Fibroblast of the conjunctiva (primary cell): ENCODE data around the gene CLCN5.

Experiments
- DNase-seq: peaks from one replicate; pipeline ENCODE4 v3.0.0-alpha.2; 2010; ENCODE audit warnings: low read depth

Gene CLCN5

DNA sequence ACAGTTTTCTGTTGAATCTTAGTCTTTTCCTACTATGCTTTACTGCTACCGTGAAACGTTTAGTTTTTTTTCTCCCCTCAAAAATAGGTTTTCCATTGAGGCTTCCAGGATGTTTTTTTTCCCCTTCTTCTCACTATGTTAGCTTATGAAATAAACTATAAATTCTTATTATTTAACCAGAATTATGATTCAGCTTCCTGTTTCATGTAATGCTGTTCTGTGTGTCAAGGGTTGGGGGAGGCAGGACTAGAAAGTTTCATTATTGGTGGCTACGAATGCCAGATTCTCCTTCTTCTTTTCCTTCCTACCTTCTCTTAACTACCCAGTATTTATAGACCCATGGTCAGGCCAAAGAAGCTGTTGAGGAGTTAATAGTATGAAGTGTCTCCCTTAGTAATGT is 11.8 kb downstream of the CLCN5 start:
- no peak for DNase-seq

DNA sequence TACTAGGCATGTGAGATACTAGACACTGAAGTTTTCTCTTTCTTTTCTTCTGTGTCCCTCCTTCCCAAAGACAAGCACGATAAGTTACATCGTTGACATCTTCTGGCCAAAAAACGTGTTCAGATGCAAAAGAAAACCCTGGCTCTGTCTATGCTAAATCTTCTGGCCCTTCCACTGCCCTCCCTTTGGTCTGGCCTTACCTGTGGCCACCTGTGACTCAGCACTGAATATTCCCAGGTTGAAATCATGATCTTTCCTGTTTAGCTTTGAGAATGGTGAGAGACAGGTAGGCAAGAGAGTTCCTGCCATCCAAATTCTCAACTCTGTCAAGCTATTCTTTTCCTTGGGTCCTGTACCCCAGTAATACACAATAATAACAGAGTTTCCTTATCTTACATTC is 12.3 kb downstream of the CLCN5 start:
- DNase-seq: no peak

DNA sequence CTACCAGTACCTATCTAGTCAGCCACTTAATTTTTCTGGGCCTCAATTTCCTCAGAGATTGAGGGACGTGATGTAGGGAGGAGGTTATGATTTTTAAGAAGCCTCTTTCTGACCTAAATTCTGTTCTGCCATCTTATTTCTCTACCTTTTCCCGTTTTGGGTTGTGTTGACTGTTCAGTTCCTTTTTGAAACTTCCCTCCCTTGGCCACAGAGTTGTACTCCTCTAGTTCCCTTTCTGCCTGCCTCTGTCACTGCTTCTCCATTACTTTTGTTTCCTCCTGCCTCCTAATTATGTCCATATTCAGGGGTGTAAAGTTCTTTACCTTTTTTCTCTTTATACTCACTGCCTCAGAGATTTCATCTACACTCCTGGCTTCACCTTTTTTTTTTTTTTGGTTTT is 25.4 kb downstream of the CLCN5 start:
- no peak for DNase-seq

DNA sequence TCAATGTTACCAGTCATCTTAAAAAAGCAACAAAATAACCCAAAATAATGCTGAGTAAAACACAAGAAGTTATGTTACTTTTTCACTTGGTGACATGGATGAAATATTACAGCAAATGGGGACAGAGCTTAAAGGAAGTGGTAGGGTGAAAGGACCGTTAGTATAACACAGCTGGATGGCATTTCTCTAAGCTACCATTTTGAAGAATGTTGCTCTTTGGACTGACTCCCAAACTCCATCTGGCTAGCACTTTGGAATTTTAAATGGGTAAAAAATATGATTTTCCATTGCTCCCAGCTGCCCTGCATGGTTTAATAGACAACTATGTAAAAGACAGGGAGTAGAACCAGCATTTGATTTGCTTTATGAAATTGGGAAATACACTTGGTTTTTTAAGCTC is 27.6 kb downstream of the CLCN5 start:
- DNase-seq: no peak

DNA sequence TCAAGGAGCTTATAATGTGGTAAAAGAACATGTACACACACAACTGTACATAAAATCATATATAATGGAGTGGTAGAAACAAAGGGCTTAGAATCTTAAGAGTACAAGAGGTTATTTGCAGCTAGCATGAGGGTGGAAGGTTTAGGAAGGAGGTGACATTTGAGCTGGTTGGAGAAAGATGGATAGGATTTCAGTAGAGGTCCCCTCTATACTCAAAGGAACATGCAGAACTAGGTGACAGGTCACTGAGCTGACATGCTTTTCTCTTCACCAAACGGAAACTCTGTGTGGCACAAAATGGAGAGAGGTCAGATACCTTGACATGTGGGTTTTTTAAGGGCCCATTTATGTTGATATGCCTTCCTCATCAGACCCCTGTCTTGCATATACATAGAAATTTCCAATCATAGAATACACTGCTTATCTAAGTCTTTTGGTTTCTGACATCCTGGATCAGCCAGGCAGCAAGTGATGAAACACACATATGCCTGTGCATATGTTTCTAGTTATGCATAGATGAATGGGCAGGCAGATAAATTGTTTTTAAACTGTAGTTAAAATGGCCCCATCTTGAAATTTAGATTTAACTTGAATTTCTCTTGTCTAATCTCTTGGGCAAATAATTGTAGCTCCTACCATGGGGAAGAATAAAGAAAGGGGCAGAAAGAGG is 29.3 kb downstream of the CLCN5 start:
- no peak for DNase-seq

DNA sequence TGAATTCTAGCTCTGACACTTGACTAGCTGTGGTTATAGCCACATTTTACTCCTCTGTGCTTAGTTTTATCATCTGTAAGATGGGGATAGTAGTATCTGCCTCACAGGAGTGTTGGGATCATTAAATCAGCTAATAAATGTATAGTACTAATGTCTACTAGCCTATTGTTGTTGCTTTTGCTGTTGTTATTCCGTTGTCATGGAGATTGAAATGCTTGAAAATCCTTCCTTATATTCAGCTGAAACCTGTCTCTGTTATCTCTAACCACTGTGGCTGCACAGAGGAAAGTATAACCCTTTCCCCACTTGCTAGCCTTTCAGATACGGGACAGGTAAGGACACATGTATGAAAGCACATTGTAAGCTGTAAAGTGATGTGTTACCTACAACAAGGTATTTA is 33.9 kb downstream of the CLCN5 start:
- DNase-seq: no peak

DNA sequence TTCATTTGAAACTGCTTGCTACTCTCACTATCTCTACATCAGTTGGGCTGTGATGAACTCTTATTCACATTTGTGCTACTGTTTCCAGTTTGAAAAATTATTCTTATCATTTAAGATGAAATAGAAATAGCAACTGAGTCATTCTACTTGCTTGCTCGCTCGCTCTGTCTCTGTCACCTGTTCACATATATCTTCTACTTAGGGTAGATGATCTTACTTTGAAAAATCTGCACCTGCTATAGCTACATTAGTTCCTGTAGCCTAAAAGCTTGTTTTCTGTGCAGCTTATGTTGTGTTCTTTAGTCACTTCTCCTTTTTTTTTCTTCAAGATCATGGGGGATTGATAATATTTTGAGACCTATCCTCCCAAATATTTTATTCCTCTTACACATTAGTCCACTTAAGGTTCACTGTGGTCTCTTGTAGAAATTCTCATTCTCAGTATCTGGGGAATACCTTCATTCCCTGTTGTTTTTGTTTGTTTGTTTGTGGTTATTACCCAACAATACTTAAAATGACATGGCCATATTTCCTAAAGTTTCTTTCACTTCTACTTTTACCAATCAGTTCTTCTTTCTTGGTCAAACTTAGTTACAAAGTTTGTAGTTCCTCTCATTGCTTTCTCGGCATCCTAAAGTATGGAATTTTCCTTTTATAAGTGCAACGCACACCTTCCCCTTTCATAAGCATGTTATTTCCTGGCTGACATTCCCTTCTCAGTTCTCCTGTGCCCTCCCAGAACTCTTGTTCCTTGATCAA is 36.5 kb downstream of the CLCN5 start:
- no peak for DNase-seq

DNA sequence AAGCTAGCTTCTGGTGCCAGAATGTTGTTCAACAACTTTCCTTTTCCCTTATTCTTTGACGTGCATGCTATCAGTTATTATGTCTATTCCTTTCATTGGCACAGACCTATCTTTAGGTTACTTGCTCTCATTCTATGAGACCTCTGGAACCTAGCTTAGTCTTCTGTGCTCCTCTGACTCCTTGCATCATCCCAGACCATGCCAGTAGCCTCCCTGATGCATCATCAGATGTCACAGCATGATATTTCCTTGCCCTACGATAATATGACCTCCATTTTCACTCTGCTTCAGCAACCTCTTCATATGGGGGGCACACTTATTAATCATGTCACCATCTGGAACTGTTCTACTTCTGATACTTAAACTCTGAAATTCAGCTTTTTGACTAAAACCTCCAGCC is 37.2 kb downstream of the CLCN5 start:
- DNase-seq: no peak

DNA sequence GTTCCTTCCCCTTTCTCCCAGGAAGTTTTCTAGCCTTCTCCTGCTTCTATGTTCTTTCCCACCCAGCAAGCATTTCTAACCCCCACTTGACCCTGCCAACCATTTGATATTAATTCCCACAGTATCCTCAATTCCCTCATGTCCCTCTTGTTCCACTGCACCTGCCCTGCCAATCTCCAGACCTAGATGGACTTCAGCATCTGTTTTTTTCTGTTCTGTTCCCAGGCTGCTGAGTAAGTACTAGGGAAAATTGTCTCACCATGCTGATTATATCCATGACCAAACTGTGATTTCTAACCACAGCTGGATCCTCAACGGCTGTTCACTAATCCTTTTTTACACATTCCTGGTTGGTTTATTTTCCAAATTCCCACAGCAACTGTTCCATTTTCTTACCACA is 37.7 kb downstream of the CLCN5 start:
- no peak for DNase-seq

DNA sequence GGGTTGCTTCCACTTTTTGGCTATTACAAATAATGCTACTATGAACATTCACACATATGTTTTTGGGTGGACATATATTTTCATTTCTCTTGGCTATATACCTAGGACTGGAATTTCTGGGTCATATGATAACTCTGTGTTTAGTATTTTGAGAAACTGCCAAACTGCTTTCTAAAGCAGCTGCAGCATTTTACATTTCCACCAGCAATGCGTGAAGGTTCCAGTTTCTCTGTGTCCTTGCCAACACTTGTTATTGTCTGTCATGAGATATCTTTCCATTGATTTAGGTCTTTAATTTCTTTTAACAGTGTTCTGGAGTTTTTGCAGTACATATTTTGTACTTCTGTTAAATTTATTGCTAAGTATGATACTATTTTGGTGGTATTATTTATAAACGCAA is 48.3 kb downstream of the CLCN5 start:
- DNase-seq: no peak

DNA sequence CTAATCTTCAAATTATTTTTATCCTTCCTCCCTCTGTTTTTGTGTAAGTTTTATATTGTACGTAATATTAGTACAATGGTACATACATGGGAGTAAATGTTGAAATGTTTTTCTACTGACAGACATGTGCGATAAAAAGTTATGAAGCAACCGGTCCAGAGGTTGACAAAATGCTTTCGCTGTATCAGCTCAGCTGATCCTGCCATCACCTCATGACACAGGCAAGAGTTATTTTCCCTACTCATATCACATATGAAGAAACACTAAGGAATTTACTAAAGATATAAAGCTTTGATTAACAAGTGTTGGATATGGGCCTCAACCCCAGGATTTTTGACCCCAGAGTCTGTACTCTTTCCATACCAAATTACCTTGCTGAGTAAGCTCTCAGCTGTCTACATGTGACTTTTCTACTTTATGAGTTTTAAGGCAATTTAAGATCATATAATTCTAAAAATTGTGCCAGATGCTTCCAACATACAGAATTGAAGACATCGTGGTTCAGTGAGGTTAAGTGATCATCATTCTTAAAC is 50.0 kb downstream of the CLCN5 start:
- no peak for DNase-seq

DNA sequence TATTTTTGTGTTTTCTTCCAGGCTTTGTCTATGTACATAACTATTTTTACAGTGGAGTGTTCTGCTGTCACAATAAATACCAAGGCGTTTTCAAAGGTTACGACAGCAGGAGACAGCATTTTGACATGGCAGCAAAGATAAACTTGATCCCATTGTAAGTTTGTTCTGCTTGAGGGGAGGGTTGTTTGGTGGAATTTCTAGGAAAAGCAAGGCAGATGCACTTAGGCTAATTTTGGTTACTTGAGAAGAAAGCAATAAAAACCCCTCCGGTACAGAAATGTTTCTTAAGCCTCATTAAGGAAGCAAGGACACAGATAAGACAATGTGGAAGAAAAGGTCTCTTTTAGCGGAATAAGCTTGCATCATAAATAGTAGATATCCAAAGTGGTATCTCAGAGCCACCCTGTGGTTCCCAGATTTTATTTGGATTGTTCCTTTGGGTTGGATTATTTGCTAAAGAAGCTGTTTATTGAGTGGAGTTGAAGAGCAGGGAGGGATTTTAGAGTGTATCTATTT is 54.3 kb downstream of the CLCN5 start:
- no peak for DNase-seq

DNA sequence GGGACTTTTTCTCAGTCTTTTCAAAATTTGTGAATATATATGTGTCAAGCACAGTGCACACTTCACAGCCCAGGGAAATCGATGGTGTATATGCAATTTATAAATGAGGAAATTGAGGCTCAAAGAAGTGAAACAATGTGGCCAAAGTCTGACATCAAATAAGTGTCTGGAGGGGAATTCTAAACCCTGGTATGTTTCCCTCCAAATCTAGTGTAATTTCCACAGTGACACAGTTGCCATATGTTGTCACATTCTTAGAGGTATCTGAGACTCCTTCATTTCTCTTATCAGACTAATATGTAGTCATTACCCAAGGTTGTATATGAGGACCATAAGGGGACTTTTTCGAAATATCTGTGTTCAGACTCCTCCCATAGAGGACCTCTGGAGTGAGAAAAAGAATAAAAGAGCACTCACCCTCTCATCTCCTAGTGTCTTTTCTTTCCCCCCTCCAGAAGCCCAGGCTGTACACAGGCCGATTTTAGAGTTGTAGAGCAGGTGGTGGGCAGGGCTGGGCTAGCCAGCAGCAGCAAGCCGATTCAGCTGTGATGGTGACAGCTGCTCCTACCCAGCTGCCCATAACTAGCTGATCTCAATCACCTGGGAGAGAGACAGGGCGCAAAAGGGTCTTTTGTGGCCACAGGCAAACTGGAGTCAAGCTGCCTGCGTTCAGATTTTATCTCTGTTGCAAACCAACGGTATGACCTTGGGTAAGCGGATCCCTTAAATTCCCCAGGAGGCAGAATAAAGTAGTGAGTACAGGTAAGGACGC is 55.1 kb downstream of the CLCN5 start:
- no peak for DNase-seq

DNA sequence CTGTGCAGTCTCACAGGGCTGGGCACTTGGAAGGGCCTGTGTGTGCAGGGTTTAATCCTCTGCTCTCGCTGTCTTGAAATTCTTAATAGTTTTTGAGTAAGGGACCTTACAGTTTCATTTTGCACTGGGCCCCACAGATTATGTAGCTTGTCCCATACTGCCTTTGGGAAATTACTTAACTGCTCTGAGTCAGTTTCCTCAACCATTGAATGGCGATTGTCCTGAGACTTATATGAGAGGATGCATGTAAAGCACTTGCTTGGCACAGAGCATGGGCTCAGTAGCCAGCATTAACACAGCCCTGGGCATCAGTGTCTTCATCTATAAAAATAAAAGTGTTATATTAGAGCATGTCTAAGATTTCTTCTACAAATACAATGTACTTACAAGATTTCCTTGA is 55.8 kb downstream of the CLCN5 start:
- no peak for DNase-seq

DNA sequence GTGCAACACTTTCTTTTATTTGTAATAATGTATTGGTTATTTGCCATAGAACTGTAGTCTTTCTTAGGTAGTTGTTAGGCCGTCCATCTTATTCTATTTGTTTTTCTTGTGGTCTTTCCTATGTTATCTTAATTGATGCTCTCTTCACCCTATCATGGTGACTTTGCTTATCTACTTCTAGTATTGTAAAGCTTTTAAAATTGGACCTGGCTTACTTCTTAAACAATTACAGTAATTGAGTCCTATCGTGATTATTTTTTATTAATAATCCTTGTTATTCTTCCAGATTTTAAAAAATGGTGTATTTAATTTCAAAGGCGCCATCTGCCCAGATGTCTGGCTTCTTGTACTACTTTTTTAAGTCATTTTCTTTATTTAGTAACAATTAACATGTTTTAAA is 63.7 kb downstream of the CLCN5 start:
- no peak for DNase-seq

DNA sequence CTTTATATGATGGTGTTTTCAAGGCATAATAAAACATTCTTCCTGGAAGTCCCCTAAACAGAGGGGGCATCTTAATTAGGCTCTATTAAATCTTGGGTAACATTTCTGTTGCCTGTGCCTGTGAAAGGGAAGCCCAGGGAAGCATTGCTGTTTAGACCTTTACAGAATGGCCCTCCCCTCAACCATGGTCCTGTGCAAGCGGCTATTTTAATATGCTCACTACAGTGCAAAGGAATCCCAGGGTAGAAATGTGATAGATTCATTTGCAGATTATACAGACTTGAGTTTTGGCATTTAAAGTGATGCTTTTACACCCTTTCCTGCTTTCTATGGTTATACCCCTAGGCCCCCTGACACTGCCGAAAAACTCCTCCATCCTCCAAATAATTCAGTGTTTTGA is 65.3 kb downstream of the CLCN5 start:
- DNase-seq: no peak

DNA sequence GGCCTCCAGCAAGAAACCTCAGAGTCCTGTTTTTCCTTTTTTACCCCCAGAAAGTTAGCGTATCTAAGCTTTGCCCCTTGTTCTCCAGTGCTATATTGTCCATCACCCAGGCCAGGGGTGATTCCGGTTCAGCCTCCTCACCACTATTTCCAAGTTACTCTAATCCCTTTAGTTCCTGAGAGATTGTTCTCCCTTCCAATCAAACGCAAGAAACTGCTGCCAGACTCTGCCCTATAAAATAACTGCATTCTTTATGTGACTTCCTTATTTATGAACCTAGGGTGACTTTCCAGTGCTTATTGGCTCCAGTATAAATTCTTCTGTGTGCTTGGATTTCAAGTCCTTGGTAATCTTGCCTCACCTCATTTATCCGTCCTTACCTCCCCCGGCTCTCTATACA is 65.7 kb downstream of the CLCN5 start:
- no peak for DNase-seq

DNA sequence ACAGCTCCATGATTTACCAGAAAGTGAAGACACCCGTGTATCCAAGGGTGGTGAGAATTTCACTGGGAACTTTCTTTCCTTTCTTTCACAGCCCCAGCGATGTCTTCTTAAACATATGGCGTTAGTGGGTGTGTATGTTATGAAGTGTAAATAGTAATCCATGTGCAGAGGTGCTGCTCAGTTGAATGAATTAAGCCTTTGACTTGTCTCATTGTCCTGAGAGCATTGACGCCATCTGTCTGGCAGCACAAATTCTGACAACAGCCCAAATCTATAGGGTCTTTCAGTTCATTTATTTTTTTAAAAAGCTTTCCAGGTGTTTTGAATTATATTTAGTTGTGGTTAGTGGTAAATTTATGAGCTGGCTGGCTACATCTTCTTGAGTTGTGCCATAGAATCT is 69.4 kb downstream of the CLCN5 start:
- DNase-seq: no peak

DNA sequence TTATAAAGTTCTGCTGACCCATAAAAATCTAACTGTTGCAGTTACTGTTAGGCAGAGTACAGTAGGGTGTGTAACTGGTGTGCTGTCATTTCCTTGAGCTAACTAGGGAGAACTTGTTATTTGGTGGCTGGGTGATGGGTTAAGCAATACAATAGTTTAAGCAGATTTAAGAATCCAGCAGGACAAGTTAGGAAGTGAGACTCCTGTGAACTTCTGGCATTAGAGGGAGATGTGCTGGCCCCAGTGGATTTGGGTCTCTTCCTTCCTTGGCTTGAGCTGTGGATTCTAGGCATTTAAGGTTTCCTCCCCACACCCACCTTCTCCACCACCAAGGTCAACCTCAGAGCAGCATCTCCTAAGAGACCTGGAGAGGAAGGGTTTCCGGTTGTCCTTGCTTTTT is 70.5 kb downstream of the CLCN5 start:
- no peak for DNase-seq

DNA sequence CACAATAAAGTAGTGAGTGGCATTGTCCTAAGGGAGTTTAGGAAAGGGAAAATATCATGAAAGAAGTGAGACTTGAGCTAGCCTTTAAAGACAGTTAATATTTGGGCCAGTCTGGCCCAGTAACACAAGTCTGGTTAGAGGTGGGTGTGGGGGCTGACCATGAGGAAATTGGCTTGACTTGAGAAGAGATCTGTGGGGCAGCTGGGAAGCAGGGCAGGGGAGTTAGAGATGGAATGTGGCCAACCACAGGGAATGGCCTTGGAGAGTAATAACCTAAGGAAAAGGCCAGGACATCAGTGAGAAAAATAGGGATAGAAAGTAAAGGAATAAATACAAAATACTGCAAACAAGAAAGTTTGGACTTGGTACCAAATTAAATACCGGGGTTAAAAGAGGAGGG is 71.3 kb downstream of the CLCN5 start:
- DNase-seq: no peak

DNA sequence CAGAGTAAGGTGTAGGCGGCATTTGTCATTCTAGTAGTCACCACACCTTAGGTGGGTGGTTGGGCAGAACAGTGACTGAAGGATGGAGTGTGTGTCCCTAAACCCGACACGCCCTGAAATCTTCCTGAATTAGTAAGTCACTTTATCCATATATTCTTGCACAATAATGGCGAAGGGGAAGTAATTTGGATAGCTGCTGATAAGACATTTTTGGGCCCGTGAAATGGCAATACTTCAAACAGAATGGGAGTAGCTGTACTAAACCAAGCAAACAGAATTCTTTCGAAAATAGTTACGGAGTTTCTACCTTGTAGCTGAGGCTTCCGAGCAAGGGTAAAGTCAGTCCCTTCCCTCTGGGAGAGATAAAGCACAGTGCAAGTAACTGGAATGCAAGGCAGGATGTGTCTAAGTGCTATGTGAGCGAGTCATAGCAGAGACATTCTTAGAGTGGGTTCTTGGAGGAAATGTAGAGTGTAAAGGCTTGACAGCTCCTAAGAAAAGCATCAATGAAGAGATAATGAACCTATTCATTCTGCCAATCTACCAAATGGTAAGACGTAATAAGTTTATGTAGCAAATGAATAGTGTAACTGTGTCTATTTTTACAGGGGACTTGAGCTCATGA is 72.8 kb downstream of the CLCN5 start:
- no peak for DNase-seq

DNA sequence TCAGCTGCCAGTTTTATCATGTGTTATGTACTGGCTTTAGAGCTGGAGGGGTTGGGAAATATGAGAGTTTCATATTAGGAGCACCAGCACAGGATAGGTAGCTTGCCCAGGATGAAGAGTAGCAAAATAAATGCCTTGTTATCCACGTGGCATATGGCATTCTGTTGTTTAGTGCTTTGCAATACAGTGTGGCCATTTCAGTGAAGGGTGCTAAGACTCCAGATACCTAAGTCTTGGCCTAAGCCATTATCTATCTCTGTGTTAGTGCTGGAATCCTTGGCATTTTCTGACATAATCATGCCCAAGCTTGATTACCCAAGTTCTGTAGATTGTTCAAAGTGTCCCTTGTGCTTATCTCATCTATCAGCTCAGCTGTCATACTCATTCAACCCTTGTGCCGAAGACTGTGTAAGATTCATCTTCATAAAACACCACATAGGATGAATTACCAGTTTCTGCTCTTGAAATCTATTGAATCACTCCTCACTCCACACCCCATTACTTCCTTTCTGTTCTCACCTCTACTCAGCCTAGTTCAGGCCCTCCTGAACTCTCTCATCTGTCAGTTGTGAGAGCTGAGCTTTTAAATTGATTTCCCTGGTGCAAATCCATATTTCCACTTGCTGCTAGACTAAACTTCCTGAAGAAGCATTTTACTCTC is 73.5 kb downstream of the CLCN5 start:
- DNase-seq: no peak
